ENCODE results near the gene ADAR.

DNA sequence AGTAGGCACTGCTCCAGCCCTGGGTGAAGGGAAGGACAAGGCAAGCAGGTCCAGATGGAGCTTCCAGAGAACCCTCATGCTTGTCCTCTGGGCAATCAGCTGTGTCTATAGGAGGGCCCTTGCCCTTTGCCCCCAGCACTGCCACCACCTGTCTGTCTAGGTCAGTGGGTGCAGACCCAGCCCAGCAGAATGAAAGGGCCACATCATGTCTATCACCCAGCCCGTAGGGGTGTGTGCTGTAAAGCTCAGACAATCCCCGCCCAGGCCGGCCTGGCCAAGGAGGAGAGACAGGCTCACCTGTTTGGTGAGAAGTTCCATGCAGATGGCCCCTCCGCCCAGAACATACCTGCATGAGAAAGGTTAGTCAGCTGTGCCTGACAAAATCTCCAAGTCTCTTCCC is 56.5 kb downstream of the ADAR start:
- no peak for TF ChIP-seq POLR2A (IDR thresholded peaks at IDR 0.05)
- TF ChIP-seq, protein P1, sequence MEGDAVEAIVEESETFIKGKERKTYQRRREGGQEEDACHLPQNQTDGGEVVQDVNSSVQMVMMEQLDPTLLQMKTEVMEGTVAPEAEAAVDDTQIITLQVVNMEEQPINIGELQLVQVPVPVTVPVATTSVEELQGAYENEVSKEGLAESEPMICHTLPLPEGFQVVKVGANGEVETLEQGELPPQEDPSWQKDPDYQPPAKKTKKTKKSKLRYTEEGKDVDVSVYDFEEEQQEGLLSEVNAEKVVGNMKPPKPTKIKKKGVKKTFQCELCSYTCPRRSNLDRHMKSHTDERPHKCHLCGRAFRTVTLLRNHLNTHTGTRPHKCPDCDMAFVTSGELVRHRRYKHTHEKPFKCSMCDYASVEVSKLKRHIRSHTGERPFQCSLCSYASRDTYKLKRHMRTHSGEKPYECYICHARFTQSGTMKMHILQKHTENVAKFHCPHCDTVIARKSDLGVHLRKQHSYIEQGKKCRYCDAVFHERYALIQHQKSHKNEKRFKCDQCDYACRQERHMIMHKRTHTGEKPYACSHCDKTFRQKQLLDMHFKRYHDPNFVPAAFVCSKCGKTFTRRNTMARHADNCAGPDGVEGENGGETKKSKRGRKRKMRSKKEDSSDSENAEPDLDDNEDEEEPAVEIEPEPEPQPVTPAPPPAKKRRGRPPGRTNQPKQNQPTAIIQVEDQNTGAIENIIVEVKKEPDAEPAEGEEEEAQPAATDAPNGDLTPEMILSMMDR (IDR thresholded peaks at IDR 0.05): no peak

All from breast epithelium (tissue), 3 donors.